Astrocyte of the spinal cord (primary cell): Measurements from ENCODE around the gene TMEM54.

Experiments used
- DNase-seq: peaks from one replicate; pipeline ENCODE4 v3.0.0; 2011; ENCODE audit warnings: low read depth, low spot score
- H3K4me3 ChIP-seq: 2 replicates; pipeline ENCODE4 v1.5.1; 2011; ENCODE audit warnings: low read depth, mild to moderate bottlenecking, low read length, moderate library complexity
- CTCF ChIP-seq: IDR thresholded peaks from 2 replicates; pipeline ENCODE4 v1.5.1; 2012; ENCODE audit warnings: low read depth, mild to moderate bottlenecking, low read length, inconsistent platforms
- in situ Hi-C: cut with HindIII; loops from 2 replicates; pipeline ENCODE4 v1.10.0; 2017; ENCODE audit warnings: low sequenced_read_pairs

TMEM54 gene

DNA sequence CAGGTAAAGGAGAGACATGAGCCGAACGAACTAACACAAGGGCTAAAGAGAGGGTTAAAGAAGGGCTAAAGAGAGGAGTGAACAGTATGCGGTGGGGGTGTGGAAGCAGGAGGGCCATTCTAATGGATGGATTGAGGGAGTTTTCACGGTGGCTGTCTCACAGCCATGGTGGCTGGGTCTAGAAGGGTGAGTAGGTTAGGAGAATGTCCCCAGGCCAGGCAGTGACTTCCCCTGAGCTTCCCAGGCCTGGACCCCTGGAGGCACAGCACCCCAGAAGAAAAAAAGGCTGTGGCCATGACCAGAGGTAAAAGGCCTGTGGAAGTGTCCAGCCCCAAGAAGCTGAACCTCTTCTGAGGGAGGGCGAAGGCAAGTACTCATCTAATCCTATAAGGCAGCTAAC lies 34.0 kb downstream of the TMEM54 start:
- DNase-seq, result no peak
- H3K4me3 ChIP-seq, result no peak overlapping the region
- in situ Hi-C loops, result no loop called here
- no peak for TF ChIP-seq CTCF

GRCh38 chr1:32865639-32866405 lies 35.4 kb downstream of the TMEM54 start:
- no peak for DNase-seq
- in situ Hi-C loops, result no loop called here
- no peak overlapping the region for H3K4me3 ChIP-seq
- TF ChIP-seq CTCF, result no peak

GRCh38 chr1:32864375-32865019 lies 36.7 kb downstream of the TMEM54 start:
- in situ Hi-C loops, result no loop called here
- TF ChIP-seq CTCF, result no peak
- no peak for DNase-seq
- H3K4me3 ChIP-seq, result no peak overlapping the region

DNA sequence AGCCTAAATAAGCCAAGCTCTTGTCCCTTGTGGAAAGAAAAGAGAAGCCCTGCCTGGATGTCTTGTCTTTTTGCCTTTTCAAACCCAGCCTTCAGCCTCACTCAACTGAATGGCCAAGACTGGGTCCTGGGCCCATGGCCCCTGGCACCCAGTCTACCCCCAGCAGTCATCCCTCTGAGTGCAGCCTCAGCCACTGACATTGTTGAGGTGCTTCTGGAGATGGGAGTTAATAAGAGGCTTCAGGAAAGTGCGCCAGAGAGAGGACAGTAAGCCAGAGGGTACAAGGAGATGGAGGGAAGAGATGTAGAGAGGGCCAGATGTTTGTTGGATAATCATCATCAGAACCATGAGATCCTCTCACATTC lies 37.3 kb downstream of the TMEM54 start:
- H3K4me3 ChIP-seq, result no peak overlapping the region
- no peak for TF ChIP-seq CTCF
- in situ Hi-C loops, result no loop called here
- no peak for DNase-seq

DNA sequence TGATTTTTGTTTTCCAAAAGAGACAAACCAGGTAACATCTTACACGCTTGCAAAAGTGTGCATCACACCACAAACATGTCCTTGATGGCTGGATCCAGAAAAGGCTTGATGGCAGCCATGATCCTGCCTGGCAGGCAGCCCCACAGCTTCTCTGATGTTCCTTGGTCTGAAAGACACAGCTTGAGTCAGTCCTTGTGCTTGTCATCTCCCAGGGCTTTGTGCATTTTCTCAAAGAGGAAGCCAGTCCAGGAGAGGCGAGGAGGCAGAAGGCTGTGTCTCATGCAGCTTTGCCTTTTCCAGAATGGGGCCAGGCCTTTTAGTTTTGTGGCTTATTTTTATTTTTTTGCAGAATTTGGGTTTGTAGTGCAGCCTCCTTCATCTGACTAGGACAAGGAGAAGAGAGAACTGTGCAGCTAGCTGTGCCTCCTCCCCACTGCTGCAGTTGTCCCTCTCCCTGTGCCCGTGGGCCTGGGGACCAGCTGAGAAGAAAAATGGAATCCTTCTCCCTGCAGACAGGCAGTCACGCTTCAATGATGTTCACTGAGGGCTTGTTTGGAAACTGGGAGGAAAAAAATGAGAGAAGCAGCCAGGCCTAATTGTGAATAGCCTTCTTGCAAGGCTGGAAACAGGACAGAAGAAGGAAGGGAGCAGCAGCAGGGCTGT lies 37.8 kb downstream of the TMEM54 start:
- no peak for TF ChIP-seq CTCF
- in situ Hi-C loops, result no loop called here

DNA sequence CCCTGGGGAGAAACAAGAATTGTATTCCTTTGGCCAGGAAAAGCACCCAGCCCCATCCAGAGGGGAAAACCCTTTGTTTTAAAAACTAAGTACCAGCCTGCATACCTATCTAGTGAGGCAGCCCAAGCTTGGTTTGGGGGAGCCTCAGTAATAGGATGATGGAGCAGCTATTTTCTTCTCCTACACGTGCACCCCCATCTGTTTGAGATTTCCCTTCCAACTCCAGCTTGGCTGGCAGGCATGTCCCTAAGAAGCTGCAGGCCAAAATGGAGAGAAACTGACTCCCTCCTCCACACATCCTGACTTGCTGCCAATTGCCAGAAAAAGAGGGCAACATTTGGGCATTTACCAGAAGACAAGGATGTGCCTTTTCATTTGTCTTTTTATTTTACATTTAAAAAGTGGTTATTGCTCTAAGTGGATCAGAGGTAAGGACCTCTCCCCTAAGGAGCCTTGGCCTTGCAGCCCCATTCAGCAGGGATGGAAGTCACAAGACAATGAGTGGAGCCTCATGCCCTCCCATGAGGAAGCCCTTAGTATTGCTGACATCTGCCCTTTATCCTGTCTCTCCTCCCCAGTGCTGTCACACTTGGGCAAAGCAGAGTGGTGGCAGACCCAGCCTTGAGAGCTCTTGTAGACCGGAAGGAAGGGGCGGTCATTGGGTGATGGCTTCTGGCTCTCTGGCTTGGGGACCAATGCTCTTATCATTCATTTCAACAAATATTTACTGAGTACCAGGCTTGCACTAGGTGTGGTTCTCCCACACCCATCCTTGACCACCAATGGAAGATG lies 39.1 kb downstream of the TMEM54 start:
- no peak for DNase-seq
- in situ Hi-C loops, result no loop called here
- no peak for TF ChIP-seq CTCF
- H3K4me3 ChIP-seq, result no peak overlapping the region

More for the DNA sequence above, 37.8 kb downstream of the TMEM54 start:
- no peak overlapping the region for H3K4me3 ChIP-seq
- no peak for DNase-seq
